Ramos (cell line): ENCODE data around the gene MYBPC3.

Experiments used
- in situ Hi-C: fragments of 300-500 bp; cut with MboI; formaldehyde crosslinking; loops from one replicate; pipeline ENCODE4 v1.14.3; 2022; ENCODE audit warnings: low sequenced_read_pairs; ENCODE audit not compliant: unreplicated experiment

Gene MYBPC3

GRCh38 chr11:47282462-47282861 is 70.0 kb downstream of the MYBPC3 start:
- in situ Hi-C loops = no loop called here
